Activated CD4-positive, alpha-beta T cell treated with anti-CD3 and anti-CD28 coated beads for 36 hours (primary cell): ENCODE data around the gene ATP5PD. TPM values are rescaled to one million over a fixed set of nuclear protein-coding genes. Genes with fewer than 3 reads are reported as not detected.
"Not testable (repeated sequence)": the region's sequence is repeated elsewhere in the genome, so short reads cannot be mapped to it uniquely, and the experiment has no call there.

ENCODE experiments used
- ATAC-seq: fragments of 200-7000 bp; cut with Tn5 transposase; one replicate; pipeline ENCODE4 v1.10.0; 2021; ENCODE audit warnings: mild to moderate bottlenecking, moderate library complexity
- CTCF ChIA-PET: fragments of 350-600 bp; sonication (Branson Sonifier 250); formaldehyde crosslinking; loops from one replicate; lab custom pipeline; 2021; ENCODE audit warnings: antibody characterized with exemption; lab: Charles Lee
- POLR2A ChIA-PET: fragments of 350-600 bp; sonication (Branson Sonifier 250); formaldehyde crosslinking; loops from one replicate; lab custom pipeline; 2021; ENCODE audit warnings: antibody characterized with exemption, inconsistent platforms; lab: Charles Lee
- DNase-seq: peaks from one replicate; pipeline ENCODE4 v3.0.0-alpha.2; 2020
- H3K27ac Mint-ChIP-seq: one replicate; pipeline ENCODE4 v1.8.0; 2021; ENCODE audit warnings: mixed read lengths
- H3K27me3 Mint-ChIP-seq: one replicate; pipeline ENCODE4 v1.8.0; 2021; ENCODE audit warnings: mixed read lengths
- H3K36me3 Mint-ChIP-seq: one replicate; pipeline ENCODE4 v1.8.0; 2021; ENCODE audit warnings: low read depth, mixed read lengths
- H3K4me1 Mint-ChIP-seq: one replicate; pipeline ENCODE4 v1.8.0; 2021; ENCODE audit warnings: mixed read lengths
- H3K4me3 Mint-ChIP-seq: one replicate; pipeline ENCODE4 v1.8.0; 2021; ENCODE audit warnings: mild to moderate bottlenecking, moderate library complexity, mixed read lengths
- H3K9me3 Mint-ChIP-seq: one replicate; pipeline ENCODE4 v1.8.0; 2021; ENCODE audit warnings: low read depth, mixed read lengths
- intact Hi-C, 2 experiments: fragments of 100-400 bp; cut with DNase I in 1 of 2; cut with micrococcal nuclease in 1 of 2; formaldehyde crosslinking; loops; one replicate each; pipeline versions ENCODE4 v1.14.2 to v1.15.1; 2022 to 2024; cut with DNase I, micrococcal nuclease
- total RNA-seq, 2 experiments: library from RNA; stranded (reverse); gene quantifications; one replicate each; pipeline ENCODE4 v1.2.3, GENCODE V29; 2021

The ATP5PD gene
- total RNA-seq, 2 experiments from 2014 or later: 194 to 237 TPM

GRCh38 chr17:75036643-75037268 lies 10.0 kb downstream of the ATP5PD start:
- H3K4me3 Mint-ChIP-seq: peak overlapping the region; percentile 56
- peak overlapping the region; percentile 70 for H3K27ac Mint-ChIP-seq
- H3K36me3 Mint-ChIP-seq: peaks cover 34% of the 10 kb centered on the region
- no peaks in the 10 kb centered on the region for H3K9me3 Mint-ChIP-seq
- ATAC-seq: peak; percentile 59
- intact Hi-C loops: loop anchor here (10.0 kb wide), 2 partner anchors 148 to 548 kb away; partner anchors contain the start of genes MYO15B (in 1 of the 2) and SUMO2 (in 1 of the 2)
- DNase-seq: peak; percentile 86
- POLR2A ChIA-PET: interaction anchor here (1.6 kb wide), 1 partner anchor 77 kb away, joined by 4 read pairs; no protein-coding TSS in a partner anchor
- H3K4me1 Mint-ChIP-seq: peaks cover 44% of the 10 kb centered on the region
- CTCF ChIA-PET: interaction anchor here (0.6 kb wide), 1 partner anchor 11 kb away, joined by 3 read pairs; no protein-coding TSS in a partner anchor
- no peaks in the 10 kb centered on the region for H3K27me3 Mint-ChIP-seq

- Mint-ChIP-seq H3K9me3 (peaks cover 3% of the 10 kb centered on the region), H3K36me3 (peaks cover 17% of the 10 kb centered on the region), H3K4me3 (peak overlapping the region; percentile 91), H3K27ac (peak overlapping the region; percentile 96), H3K27me3 (no peaks in the 10 kb centered on the region), H3K4me1 (peaks cover 49% of the 10 kb centered on the region)
- DNase-seq (peak; percentile 96), ATAC-seq (peak; percentile 65)
- CTCF ChIA-PET: interaction anchor here (0.6 to 1.4 kb wide), 10 partner anchors 9 to 174 kb away, joined by 3 to 4 read pairs (median 4); partner anchors contain the start of genes CDR2L and NT5C
- intact Hi-C loops: loop anchor here (1.0 to 10.0 kb wide), 14 partner anchors 9 to 633 kb away; partner anchors contain the start of genes ARMC7 (in 1 of the 2), CASKIN2 (in 1 of the 2), FDXR (in 1 of the 2) and GRB2 (in 1 of the 2)
- POLR2A ChIA-PET: interaction anchor here (0.7 to 1.5 kb wide), 7 partner anchors 13 to 359 kb away, joined by 3 to 4 read pairs (median 4); partner anchors contain the start of genes KCTD2 and NUP85
These were observed 12.4 kb downstream of the ATP5PD start for GRCh38 chr17:75034236-75034908.

DNA sequence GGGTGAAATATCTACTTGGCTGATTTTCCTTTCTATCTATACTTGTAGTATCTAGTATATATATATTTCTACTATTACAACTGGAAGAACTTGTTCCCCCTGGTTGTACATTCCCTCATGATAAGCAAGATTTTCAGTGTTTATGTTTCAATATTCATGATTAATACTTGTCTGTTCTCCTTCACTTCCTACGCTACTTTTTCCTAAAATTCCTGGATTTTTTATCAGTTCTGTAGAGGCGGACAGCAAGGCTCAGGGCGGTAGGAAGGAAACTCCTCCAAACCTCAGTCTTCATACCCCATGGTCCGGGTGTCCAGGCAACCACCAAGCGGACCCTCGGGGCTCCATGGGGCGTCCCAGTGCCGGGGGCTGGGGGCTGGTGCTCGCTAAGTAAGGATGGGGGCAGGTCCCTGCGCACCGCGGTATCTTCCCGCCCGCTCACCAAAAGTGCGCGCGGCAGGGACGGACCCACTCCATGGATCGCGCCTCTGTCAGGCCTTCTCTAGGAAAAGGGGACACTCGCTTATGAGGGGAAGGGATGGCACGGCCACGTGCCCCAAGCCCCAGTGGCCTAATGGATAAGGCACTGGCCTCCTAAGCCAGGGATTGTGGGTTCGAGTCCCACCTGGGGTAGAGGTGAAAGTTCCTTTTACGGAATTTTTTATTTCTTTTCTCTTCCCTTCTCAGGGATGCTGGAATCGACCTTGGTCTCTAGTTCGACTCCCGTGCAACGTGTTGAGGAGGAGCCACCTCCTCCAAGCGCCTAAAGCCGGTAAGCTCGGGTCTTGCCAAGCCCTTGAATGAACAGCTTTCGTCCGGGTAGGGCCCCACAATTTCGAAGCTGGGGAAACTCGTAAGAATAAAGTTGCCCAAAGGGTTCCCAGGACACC lies 13.2 kb downstream of the ATP5PD start:
- intact Hi-C loops: loop anchor here (1.0 to 10.0 kb wide), 15 partner anchors 8 to 634 kb away; partner anchors contain the start of genes MRPL58 (in 2 of the 2), ARMC7 (in 1 of the 2), CASKIN2 (in 1 of the 2) and FDXR (in 1 of the 2)
- H3K9me3 Mint-ChIP-seq: peaks cover 3% of the 10 kb centered on the region
- H3K4me1 Mint-ChIP-seq: peaks cover 49% of the 10 kb centered on the region
- peak overlapping the region; percentile 91 for H3K4me3 Mint-ChIP-seq
- H3K27me3 Mint-ChIP-seq: no peaks in the 10 kb centered on the region
- peaks cover 14% of the 10 kb centered on the region for H3K36me3 Mint-ChIP-seq
- ChIA-PET POLR2A (interaction anchor here (0.7 to 1.4 kb wide), 4 partner anchors 21 to 210 kb away, joined by 3 to 4 read pairs (median 4); partner anchors contain the start of gene NUP85), CTCF (interaction anchor here (0.7 to 1.4 kb wide), 3 partner anchors 9 to 14 kb away, joined by 4 read pairs; no protein-coding TSS in a partner anchor)
- ATAC-seq (peak; percentile 40), DNase-seq (peak; percentile 95)
- H3K27ac Mint-ChIP-seq: peak overlapping the region; percentile 96

GRCh38 chr17:75032720-75033280 lies 14.0 kb downstream of the ATP5PD start:
- Mint-ChIP-seq H3K9me3 (peaks cover 3% of the 10 kb centered on the region), H3K4me1 (peaks cover 49% of the 10 kb centered on the region), H3K27ac (no peak overlapping the region), H3K36me3 (peaks cover 10% of the 10 kb centered on the region), H3K4me3 (peak overlapping the region; percentile 91), H3K27me3 (no peaks in the 10 kb centered on the region)
- intact Hi-C loops: loop anchor here (1.0 to 10.0 kb wide), 8 partner anchors 20 to 635 kb away; partner anchors contain the start of genes CASKIN2 (in 1 of the 2), MRPL58 (in 1 of the 2), MYO15B (in 1 of the 2) and RECQL5 (in 1 of the 2)
- ChIA-PET POLR2A (interaction anchor here (0.6 kb wide), 1 partner anchor 190 kb away, joined by 4 read pairs; no protein-coding TSS in a partner anchor), CTCF (interaction anchor here (0.6 to 1.4 kb wide), 4 partner anchors 20 to 81 kb away, joined by 3 to 6 read pairs (median 4); partner anchors contain the start of gene MRPL58)
- ATAC-seq (peak; percentile 1), DNase-seq (no peak)

- Mint-ChIP-seq H3K4me3 (peak overlapping the region; percentile 48), H3K36me3 (peaks cover 10% of the 10 kb centered on the region), H3K27ac (peak overlapping the region; percentile 32), H3K4me1 (peaks cover 47% of the 10 kb centered on the region), H3K27me3 (no peaks in the 10 kb centered on the region), H3K9me3 (peaks cover 3% of the 10 kb centered on the region)
- CTCF ChIA-PET: interaction anchor here (0.6 to 1.4 kb wide), 6 partner anchors 19 to 108 kb away, joined by 3 to 6 read pairs (median 4); partner anchors contain the start of genes CDR2L, MRPL58 and OTOP2
- ATAC-seq (peak; percentile 23), DNase-seq (peak; percentile 79)
- POLR2A ChIA-PET: interaction anchor here (0.6 to 1.1 kb wide), 2 partner anchors 21 to 191 kb away, joined by 3 to 4 read pairs; no protein-coding TSS in a partner anchor
- intact Hi-C loops: loop anchor here (2.0 to 10.0 kb wide), 7 partner anchors 49 to 635 kb away; partner anchors contain the start of genes CASKIN2 (in 1 of the 2), MYO15B (in 1 of the 2), RECQL5 (in 1 of the 2) and SAP30BP (in 1 of the 2)
These were observed 14.6 kb downstream of the ATP5PD start for GRCh38 chr17:75031972-75032719.

- CTCF ChIA-PET: no interaction called here
- H3K27ac Mint-ChIP-seq: no peak overlapping the region
- H3K4me1 Mint-ChIP-seq: peaks cover 32% of the 10 kb centered on the region
- H3K9me3 Mint-ChIP-seq: peaks cover 3% of the 10 kb centered on the region
- no peak for ATAC-seq
- H3K27me3 Mint-ChIP-seq: no peaks in the 10 kb centered on the region
- H3K36me3 Mint-ChIP-seq: peaks cover 8% of the 10 kb centered on the region
- no peak overlapping the region for H3K4me3 Mint-ChIP-seq
- DNase-seq: no peak
- POLR2A ChIA-PET: interaction anchor here (0.7 kb wide), 1 partner anchor 121 kb away, joined by 3 read pairs; no protein-coding TSS in a partner anchor
- intact Hi-C loops: loop anchor here (5.0 to 10.0 kb wide), 6 partner anchors 48 to 637 kb away; partner anchors contain the start of genes CASKIN2 (in 1 of the 2), MYO15B (in 1 of the 2), RECQL5 (in 1 of the 2) and SAP30BP (in 1 of the 2)
These were observed 16.6 kb downstream of the ATP5PD start for GRCh38 chr17:75030161-75030560.

GRCh38 chr17:75026650-75027049 lies 20.1 kb downstream of the ATP5PD start:
- H3K4me1 Mint-ChIP-seq: peaks cover 16% of the 10 kb centered on the region
- H3K27ac Mint-ChIP-seq, H3K27me3 Mint-ChIP-seq, intact Hi-C loops, H3K4me3 Mint-ChIP-seq, H3K9me3 Mint-ChIP-seq, CTCF ChIA-PET, DNase-seq, ATAC-seq: not testable (repeated sequence)
- POLR2A ChIA-PET: interaction anchor here (0.7 kb wide), 1 partner anchor 61 kb away, joined by 3 read pairs; the partner anchor contains the start of gene SLC16A5
- peaks cover 17% of the 10 kb centered on the region for H3K36me3 Mint-ChIP-seq

DNA sequence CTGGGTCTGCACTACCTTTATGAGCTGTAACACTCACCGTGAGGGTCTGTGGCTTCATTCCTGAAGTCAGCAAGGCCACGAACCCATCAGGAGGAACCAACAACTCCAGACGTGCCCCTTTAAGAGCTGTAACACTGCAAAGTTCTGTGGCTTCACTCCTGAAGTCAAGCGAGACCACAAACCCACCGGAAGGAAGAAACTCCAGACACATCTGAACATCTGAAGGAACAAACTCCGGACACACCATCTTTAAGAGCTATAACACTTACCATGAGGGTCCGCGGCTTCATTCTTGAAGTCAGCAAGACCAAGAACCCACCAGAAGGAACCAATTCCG lies 21.4 kb downstream of the ATP5PD start:
- ChIA-PET POLR2A (interaction anchor here (0.7 kb wide), 1 partner anchor 235 kb away, joined by 3 read pairs; no protein-coding TSS in a partner anchor), CTCF (interaction anchor here (0.6 to 3.3 kb wide), 7 partner anchors 10 to 805 kb away, joined by 3 to 24 read pairs (median 4); partner anchors contain the start of gene MRPL58)
- not testable (repeated sequence) for DNase-seq, H3K9me3 Mint-ChIP-seq, H3K27me3 Mint-ChIP-seq
- peak; percentile 4 for ATAC-seq
- Mint-ChIP-seq H3K36me3 (peaks cover 28% of the 10 kb centered on the region), H3K4me1 (peaks cover 12% of the 10 kb centered on the region), H3K4me3 (peak overlapping the region; percentile 17), H3K27ac (peak overlapping the region; percentile 56)
- intact Hi-C loops: loop anchor here in 1 of 2 experiments (1.0 kb wide), 1 partner anchor 9 kb away; no protein-coding TSS in a partner anchor
